Endothelial cell (in vitro differentiated cells): Measurements from ENCODE around the gene STX8. TPM values are rescaled to one million over a fixed set of nuclear protein-coding genes. Genes with fewer than 3 reads are reported as not detected.

Experiments used
- DNase-seq: peaks from one replicate; pipeline ENCODE4 v3.0.0; 2021; ENCODE audit warnings: low spot score
- H3K27ac Mint-ChIP-seq: one replicate; pipeline ENCODE4 v1.8.0; 2021; ENCODE audit warnings: mixed read lengths, inconsistent platforms; ENCODE audit not compliant: unreplicated experiment
- H3K27me3 Mint-ChIP-seq: one replicate; pipeline ENCODE4 v1.8.0; 2021; ENCODE audit warnings: mild to moderate bottlenecking, moderate library complexity, mixed read lengths, inconsistent platforms; ENCODE audit not compliant: unreplicated experiment
- H3K36me3 Mint-ChIP-seq: one replicate; pipeline ENCODE4 v1.8.0; 2021; ENCODE audit warnings: mild to moderate bottlenecking, low read depth, mixed read lengths, inconsistent platforms; ENCODE audit not compliant: unreplicated experiment
- H3K4me1 Mint-ChIP-seq: one replicate; pipeline ENCODE4 v1.8.0; 2021; ENCODE audit warnings: mild to moderate bottlenecking, mixed read lengths, inconsistent platforms; ENCODE audit not compliant: unreplicated experiment
- H3K4me3 Mint-ChIP-seq: one replicate; pipeline ENCODE4 v1.8.0; 2021; ENCODE audit warnings: mild to moderate bottlenecking, mixed read lengths, inconsistent platforms; ENCODE audit not compliant: unreplicated experiment
- H3K9me3 Mint-ChIP-seq: one replicate; pipeline ENCODE4 v1.8.0; 2021; ENCODE audit warnings: mixed read lengths, inconsistent platforms; ENCODE audit not compliant: unreplicated experiment
- total RNA-seq: library from RNA; stranded (reverse); fragmentation: NEBNext Ultra II Directional; extraction: Animal tissue kit (Norgen Biotek cat#: 25700); gene quantifications from one replicate; pipeline ENCODE4 v1.2.1, GENCODE V29; 2021; ENCODE audit not compliant: unreplicated experiment
- TF ChIP-seq, protein P1 (sequence below): fragments of 200-600 bp; sonication (generic); IDR thresholded peaks from one replicate; pipeline ENCODE4 v1.5.0; 2021; ENCODE audit warnings: antibody characterized with exemption; ENCODE audit not compliant: unreplicated experiment

STX8 gene
- total RNA-seq, 1 donor from 2014 or later: 49.2 TPM

DNA sequence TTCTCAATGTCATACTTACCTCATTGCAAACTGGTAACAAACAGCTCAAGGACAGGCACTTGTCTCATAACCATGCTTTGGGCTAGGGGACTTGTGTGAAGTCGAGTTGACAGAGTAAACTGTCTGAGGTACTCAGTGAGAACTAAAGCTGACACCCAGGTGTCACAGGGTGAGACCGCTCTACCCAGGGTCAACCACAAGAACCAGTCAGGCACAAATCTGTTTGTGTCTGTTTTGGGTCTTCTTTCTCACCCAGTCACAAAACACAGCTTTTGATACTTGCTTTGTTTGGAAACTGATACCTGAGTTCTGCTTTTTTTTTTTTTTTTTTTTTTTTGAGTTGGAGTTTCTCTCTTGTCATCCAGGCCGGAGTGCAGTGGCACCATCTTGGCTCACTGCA lies 161.1 kb downstream of the STX8 start:
- H3K27ac Mint-ChIP-seq: no peak overlapping the region
- peaks cover 3% of the 10 kb centered on the region for H3K36me3 Mint-ChIP-seq
- DNase-seq: no peak
- peaks cover 4% of the 10 kb centered on the region for H3K27me3 Mint-ChIP-seq
- H3K4me3 Mint-ChIP-seq: no peak overlapping the region
- H3K9me3 Mint-ChIP-seq: no peaks in the 10 kb centered on the region
- no peaks in the 10 kb centered on the region for H3K4me1 Mint-ChIP-seq
- TF ChIP-seq, protein P1, sequence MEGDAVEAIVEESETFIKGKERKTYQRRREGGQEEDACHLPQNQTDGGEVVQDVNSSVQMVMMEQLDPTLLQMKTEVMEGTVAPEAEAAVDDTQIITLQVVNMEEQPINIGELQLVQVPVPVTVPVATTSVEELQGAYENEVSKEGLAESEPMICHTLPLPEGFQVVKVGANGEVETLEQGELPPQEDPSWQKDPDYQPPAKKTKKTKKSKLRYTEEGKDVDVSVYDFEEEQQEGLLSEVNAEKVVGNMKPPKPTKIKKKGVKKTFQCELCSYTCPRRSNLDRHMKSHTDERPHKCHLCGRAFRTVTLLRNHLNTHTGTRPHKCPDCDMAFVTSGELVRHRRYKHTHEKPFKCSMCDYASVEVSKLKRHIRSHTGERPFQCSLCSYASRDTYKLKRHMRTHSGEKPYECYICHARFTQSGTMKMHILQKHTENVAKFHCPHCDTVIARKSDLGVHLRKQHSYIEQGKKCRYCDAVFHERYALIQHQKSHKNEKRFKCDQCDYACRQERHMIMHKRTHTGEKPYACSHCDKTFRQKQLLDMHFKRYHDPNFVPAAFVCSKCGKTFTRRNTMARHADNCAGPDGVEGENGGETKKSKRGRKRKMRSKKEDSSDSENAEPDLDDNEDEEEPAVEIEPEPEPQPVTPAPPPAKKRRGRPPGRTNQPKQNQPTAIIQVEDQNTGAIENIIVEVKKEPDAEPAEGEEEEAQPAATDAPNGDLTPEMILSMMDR: no peak

DNA sequence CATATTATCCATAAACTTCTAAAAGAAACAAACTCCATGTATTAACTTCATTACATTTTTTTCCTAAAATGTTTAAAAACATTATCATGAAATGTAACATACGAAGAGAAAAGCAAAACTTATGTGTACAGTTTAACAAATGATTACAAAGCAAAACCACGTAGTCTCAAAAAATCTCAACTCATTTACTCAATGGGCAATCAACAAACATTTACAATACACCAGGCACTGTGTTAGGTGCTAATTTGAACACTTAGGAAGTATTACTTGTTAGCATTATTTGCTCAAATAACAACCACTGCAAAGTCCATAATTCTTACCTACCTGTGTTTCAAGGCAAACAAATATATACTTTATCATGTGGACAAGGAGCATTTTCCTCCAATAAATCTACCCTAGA lies 164.9 kb downstream of the STX8 start:
- Mint-ChIP-seq H3K4me3 (no peak overlapping the region), H3K27ac (no peak overlapping the region), H3K9me3 (no peaks in the 10 kb centered on the region), H3K27me3 (no peaks in the 10 kb centered on the region), H3K36me3 (peaks cover 3% of the 10 kb centered on the region), H3K4me1 (no peaks in the 10 kb centered on the region)
- TF ChIP-seq, protein P1: no peak
- DNase-seq: no peak

DNA sequence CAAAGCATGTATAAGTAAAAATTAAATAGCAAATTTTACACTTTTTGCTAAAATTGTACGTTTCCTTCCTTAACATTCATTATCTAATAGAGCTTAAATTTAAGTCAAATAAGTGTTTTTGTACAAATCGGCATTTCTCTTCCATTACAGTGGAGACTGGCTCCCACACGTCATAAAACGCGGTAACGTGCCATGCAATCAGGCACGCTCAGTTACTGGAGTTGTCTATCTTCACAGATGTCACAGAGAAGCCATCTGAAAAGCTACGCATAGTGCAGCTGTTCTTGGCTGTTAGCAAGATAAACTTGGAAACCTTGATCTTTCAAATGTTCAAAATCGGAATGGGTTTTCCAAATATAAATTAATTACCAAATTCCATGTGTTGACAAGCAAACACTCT lies 165.3 kb downstream of the STX8 start:
- Mint-ChIP-seq H3K36me3 (peaks cover 3% of the 10 kb centered on the region), H3K27me3 (no peaks in the 10 kb centered on the region), H3K9me3 (no peaks in the 10 kb centered on the region), H3K27ac (no peak overlapping the region), H3K4me1 (no peaks in the 10 kb centered on the region), H3K4me3 (no peak overlapping the region)
- TF ChIP-seq, protein P1: no peak
- DNase-seq: no peak

DNA sequence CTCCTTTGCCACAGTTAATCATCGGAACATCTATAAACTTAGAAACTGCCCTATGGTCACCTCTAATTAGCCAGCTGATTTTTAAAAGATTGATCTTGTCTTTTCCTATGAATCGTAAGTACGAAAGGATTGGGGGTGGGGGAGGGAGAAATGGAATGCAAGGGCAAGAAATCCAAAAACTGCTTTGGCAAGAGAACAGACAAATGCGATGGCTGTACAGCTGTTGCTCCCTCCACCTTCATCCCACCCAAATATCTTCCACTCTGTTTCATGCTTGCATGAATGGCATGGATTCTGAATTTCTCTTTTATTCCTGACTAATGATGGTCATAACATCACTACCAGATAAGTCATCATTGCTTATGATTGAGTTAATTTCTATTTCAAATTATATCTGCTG lies 165.7 kb downstream of the STX8 start:
- H3K36me3 Mint-ChIP-seq: no peaks in the 10 kb centered on the region
- no peaks in the 10 kb centered on the region for H3K27me3 Mint-ChIP-seq
- no peak overlapping the region for H3K4me3 Mint-ChIP-seq
- TF ChIP-seq, protein P1: no peak
- no peaks in the 10 kb centered on the region for H3K9me3 Mint-ChIP-seq
- DNase-seq: no peak
- no peak overlapping the region for H3K27ac Mint-ChIP-seq
- H3K4me1 Mint-ChIP-seq: no peaks in the 10 kb centered on the region

DNA sequence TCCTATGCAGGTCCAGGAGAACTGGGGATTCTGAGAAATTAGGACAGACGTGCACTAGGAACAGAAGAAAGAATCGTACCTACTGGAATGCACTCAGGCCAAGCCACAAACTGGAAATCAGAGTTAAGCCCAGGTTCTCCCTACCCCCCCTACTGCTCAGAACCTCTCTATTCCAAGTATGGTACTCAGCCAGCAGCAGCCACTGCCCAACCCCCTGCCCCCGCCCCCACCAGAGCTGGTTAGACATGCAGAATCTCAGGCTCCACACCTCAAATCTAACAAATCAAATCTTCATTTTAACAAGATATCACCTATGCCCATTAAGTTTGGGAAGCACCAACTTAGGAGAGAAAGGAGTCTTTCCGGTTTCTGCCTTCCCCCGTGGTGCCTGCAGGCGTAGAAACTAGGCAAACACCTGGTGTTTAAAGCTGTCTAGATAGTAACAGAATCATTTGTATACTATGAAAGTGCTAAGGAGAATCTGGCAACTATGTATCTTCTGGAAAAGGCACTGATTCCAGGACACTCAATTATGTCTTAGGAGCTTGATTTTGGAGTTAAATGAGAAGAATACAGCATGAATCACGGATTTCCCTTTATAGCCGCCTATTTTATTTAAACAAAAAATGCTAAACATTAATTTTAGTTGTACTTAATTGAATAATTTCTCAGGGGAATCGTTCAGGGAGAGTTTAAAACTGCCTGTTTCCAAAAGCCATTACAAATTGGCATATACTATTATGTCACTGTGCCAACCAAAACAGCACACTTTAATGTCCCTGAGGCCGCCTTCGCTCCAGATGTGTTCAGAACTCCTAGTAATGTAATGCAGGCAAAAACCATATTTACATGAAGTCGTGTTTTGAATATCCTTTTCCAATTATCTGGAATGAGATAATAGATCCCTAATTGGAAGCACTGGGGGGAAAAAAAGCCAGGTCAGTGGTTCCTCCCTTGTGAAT lies 166.5 kb downstream of the STX8 start:
- Mint-ChIP-seq H3K27me3 (no peaks in the 10 kb centered on the region), H3K4me3 (no peak overlapping the region), H3K36me3 (no peaks in the 10 kb centered on the region), H3K27ac (no peak overlapping the region), H3K4me1 (no peaks in the 10 kb centered on the region), H3K9me3 (no peaks in the 10 kb centered on the region)
- DNase-seq: no peak
- TF ChIP-seq, protein P1: no peak
